ENCODE results near the gene PDGFD.
"Not testable (repeated sequence)": the region's sequence is repeated elsewhere in the genome, so short reads cannot be mapped to it uniquely, and the experiment has no call there.

PDGFD gene

DNA sequence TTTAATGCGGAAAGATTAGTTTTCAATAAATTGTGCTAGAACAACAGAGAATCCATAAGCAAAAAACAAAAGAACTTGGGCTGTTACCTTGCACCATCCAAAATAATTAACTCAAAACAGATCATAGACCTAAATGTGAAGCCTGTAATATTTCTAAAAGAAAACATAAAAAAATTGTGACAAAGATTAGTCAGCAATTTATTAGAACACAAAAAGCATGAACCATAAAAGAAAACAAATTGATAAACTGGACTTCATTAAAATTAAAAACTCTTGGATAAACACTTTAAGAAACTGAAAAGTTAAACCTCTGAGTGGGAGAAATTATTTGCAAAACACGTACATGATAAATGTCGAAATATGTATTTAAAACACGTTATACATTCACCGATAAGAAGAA, 106.0 kb downstream of the PDGFD start:
- DNase-seq (ENCODE audit: extremely low read depth in 1 of 2, low read depth in 1 of 2) = no peak

DNA sequence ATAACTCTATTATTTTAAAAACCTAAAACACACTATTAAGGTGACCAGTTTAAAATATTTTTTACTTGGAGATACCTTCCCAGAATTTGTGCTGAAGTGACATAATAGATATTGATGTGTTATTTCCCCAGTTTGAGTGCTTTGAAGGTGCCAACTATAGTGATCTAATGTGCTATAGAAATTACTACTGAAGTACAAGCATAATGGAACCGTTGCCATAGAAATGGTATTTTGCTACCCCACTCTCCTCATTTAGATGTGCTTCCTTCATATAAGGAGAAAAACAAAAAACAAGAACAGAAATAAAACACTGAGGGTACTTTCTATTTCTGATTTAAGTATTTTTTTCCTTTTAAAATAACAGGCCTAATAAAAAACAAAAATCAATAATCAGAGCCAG, 108.4 kb downstream of the PDGFD start:
- no peak for DNase-seq (ENCODE audit: extremely low read depth in 1 of 2, low read depth in 1 of 2)

GRCh38 chr11:104054911-104055529, 108.9 kb downstream of the PDGFD start:
- no peak for DNase-seq (ENCODE audit: extremely low read depth in 1 of 2, low read depth in 1 of 2)

DNA sequence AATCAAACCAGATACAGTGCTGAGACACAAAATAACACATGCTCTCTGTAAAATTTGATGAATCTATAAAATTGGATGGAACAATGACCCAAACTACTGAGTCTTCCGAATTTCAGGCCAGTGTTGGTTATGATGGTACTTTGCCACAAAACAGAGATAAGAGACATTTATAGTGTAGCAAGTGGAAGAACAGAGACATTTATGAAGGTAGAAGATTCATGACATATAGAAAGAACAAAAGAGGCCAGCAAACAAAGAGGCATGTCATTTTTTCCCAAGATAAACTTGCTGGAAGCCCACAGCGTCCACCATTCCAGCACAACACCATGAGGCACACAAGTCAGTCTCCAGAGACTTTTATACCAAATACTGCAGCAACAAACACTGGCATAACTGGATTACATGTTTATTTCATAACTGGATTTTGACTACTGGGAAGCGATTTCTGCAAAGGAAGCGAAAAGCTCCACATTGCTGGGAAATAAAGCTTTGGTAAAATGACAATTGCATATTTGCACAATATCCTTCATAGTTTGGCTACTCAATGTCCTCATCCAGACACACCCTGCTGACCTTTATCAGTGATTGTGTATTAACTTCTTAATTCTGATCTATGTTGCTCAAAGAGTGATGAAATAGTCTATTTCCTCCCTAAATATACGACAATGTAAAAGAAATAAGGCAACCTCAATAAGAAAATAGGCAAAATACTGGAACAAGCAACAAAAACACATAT, 110.0 kb downstream of the PDGFD start:
- DNase-seq (ENCODE audit: extremely low read depth in 1 of 2, low read depth in 1 of 2) = no peak

GRCh38 chr11:104051778-104052177, 112.2 kb downstream of the PDGFD start:
- DNase-seq (ENCODE audit: extremely low read depth in 1 of 2, low read depth in 1 of 2) = no peak

GRCh38 chr11:104049116-104049515, 114.8 kb downstream of the PDGFD start:
- DNase-seq (ENCODE audit: extremely low read depth in 1 of 2, low read depth in 1 of 2) = no peak

DNA sequence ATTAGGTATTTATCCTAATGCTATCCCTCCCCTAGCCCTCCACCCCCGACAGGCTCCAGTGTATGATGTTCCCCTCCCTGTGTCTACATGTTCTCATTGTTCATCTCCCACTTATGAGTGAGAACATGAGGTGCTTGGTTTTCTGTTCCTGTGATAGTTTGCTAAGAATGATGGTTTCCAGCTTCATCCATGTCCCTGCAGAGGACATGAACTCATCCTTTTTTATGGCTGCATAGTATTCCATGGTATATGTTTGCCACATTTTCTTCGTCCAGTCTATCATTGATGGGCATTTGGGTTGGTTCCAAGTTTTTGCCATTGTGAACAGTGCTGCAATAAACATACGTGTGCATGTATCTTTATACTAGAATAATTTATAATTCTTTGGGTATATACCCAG, 117.1 kb downstream of the PDGFD start:
- DNase-seq (ENCODE audit: extremely low read depth in 1 of 2, low read depth in 1 of 2) = not testable (repeated sequence)

DNA sequence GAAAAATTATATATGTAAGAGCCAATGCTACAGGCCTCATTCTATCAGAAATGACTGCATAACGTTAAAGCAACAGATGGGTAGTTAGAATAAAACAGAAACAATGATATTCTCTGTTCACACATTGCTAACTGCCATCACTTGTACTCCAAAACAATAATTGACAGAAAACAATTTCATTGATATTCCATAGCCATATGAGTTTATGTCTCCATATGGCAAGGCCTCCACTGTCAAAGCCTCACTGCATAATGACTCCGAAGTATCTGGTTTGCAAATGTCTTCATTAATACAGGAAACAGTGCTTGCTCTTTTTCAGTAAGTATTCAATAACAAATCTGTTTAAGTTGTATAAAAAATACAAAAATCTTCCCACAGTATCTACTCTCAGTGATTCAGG, 117.6 kb downstream of the PDGFD start:
- no peak for DNase-seq (ENCODE audit: extremely low read depth in 1 of 2, low read depth in 1 of 2)

- DNase-seq (ENCODE audit: extremely low read depth in 1 of 2, low read depth in 1 of 2) = no peak
Observed at GRCh38 chr11:104043678-104044239, 120.2 kb downstream of the PDGFD start.

- no peak for DNase-seq (ENCODE audit: extremely low read depth in 1 of 2, low read depth in 1 of 2)
Observed at GRCh38 chr11:104043142-104043541, 120.8 kb downstream of the PDGFD start.

DNA sequence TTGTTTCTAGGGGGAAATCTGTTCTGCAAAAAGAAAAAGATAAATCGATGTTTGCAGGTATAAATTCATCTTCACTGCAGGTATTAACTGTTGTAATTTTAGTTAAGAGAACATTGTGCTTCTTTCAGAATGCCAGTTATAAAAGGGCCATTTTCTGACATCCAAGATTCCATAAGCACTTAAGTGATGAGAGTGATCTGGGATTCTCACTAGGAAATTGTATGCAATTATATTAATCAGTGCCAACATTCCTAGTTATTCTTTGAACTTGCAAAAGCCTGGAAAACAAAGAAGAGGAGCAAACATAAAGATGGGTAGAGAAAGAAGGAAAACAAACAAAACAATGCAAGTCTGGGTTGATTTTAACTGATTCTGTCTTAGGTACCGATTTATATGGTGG, 122.2 kb downstream of the PDGFD start:
- no peak for DNase-seq (ENCODE audit: extremely low read depth in 1 of 2, low read depth in 1 of 2)

DNA sequence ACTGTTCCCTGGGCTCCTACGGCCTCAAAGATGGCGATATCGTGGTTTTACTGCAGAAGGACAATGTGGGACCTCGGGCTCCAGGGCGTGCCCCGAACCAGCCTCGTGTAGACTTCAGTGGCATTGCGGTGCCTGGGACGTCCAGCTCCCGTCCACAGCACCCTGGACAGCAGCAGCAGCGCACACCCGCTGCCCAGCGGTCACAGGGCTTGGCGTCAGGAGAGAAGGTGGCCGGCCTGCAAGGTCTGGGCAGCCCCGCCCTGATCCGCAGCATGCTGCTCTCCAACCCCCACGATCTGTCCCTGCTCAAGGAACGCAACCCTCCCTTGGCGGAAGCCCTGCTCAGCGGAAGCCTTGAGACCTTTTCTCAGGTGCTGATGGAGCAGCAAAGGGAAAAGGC, 127.0 kb downstream of the PDGFD start:
- DNase-seq (ENCODE audit: extremely low read depth in 1 of 2, low read depth in 1 of 2) = no peak

- no peak for DNase-seq (ENCODE audit: extremely low read depth in 1 of 2, low read depth in 1 of 2)
Observed at GRCh38 chr11:104036588-104036987, 127.4 kb downstream of the PDGFD start, which contains the start of gene DDI1. Gene DDI1, plus strand, starts transcription at chr11:104036640. Its CDS starts 183 bp downstream, at chr11:104036823.

- DNase-seq (ENCODE audit: extremely low read depth in 1 of 2, low read depth in 1 of 2) = no peak
Observed at GRCh38 chr11:104033561-104033960, 130.4 kb downstream of the PDGFD start.

- DNase-seq (ENCODE audit: extremely low read depth in 1 of 2, low read depth in 1 of 2) = no peak
Observed at GRCh38 chr11:104033134-104033533, 130.8 kb downstream of the PDGFD start.

DNA sequence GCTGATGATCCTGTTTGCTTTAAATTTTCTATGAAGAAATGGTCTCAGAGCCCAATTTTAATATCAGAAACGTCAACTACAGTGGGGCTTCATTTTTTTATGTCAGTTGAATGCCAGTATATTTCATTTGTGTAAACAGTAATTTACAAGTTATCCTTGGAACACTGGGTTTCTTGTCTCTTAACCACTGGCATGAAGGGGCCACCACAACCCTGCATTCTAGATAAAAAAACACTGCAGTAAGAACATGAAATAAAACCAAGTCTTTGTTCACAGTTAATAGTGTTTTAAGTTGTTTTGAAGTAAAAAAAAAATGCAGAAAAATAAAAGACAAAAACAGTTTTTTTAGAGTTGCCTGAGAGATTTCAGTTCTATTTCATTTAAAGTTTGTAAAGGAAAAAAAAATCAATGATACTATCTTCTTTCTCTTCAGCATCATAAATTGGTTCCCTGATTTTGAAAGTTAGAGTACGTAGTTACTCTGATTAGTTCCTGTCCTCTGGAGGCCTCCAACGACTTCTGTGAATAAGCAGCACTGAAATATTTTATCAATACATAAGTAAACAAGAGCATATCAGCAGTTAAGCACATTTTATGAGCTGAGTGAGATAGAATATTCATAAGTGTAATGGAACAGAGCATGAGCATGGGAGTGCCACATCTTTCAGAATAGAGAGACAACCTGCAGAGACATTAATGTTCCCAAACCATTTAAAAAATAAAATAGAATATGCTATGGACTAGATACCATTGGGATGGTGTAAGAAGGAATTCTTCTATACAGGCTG, 135.3 kb downstream of the PDGFD start:
- no peak for DNase-seq (ENCODE audit: extremely low read depth in 1 of 2, low read depth in 1 of 2)

- DNase-seq (ENCODE audit: extremely low read depth in 1 of 2, low read depth in 1 of 2) = no peak
Observed at GRCh38 chr11:104024572-104024971, 139.4 kb downstream of the PDGFD start.

- no peak for DNase-seq (ENCODE audit: extremely low read depth in 1 of 2, low read depth in 1 of 2)
Observed at GRCh38 chr11:104015649-104016415, 148.1 kb downstream of the PDGFD start.

DNA sequence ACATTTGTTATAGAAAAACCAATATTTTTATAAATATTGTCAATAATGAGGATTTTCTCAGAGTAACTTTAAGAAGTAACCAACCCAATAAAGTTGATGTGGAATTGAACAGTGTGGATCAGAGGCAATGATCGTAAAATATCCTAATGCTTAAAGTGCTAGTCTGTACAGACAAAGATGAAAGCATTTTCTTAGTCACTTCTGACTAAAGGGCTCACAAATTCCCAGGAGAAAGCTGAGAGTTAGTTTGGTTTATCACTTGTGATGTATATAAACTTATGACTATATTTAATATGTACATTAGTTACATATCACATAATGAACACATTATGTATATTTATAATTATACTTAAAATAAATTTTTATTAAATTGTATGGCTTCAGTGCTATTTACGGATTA, 152.9 kb downstream of the PDGFD start:
- no peak for DNase-seq (ENCODE audit: extremely low read depth in 1 of 2, low read depth in 1 of 2)

DNA sequence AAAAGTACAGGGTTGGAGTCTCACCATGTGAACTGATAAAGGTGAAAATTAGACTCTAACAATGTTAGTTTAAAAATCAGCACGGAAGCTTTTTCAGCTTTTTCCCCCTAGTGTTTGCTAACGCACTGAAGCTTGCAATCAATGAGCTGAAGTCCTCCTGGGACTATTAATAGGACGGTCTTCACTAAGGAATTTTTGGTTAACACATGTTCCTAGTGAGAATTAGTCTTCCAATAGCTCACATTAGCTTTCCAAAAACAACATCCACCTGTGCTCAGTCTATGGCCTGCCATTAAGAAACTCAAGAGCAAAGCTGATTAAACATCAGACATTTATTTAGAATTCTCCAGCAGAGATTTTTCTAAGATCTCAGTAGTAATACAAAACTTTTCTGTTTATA, 154.2 kb downstream of the PDGFD start:
- no peak for DNase-seq (ENCODE audit: extremely low read depth in 1 of 2, low read depth in 1 of 2)
